Natural killer cell (primary cell): ENCODE data around the gene ASL. TPM values are rescaled to one million over a fixed set of nuclear protein-coding genes. Genes with fewer than 3 reads are reported as not detected.
"Not testable (repeated sequence)": the region's sequence is repeated elsewhere in the genome, so short reads cannot be mapped to it uniquely, and the experiment has no call there.

ENCODE experiments used
- ATAC-seq, 3 donors: fragments of 150-1000 bp in 2 of 3; fragments of 200-7000 bp in 1 of 3; cut with Tn5 transposase; 1 replicate in 1 of 3; 2 replicates in 2 of 3; pipeline ENCODE4 v1.10.0; 2021; ENCODE audit warnings: mild to moderate bottlenecking in 2 of 3, moderate library complexity in 2 of 3
- DNase-seq, 2 donors: peaks; one replicate each; pipeline versions ENCODE4 v3.0.0 to v3.0.0-alpha.2; 2013 to 2021; ENCODE audit warnings: mixed read lengths in 1 of 2
- H3K27ac ChIP-seq: one replicate; pipeline ENCODE4 v1.5.1; 2013; ENCODE audit warnings: mild to moderate bottlenecking, low read length
- H3K27me3 ChIP-seq: one replicate; pipeline ENCODE4 v1.6.1; 2013; ENCODE audit warnings: low read length; ENCODE audit not compliant: control insufficient read depth, insufficient read depth
- H3K36me3 ChIP-seq: one replicate; pipeline ENCODE4 v1.6.1; 2013; ENCODE audit warnings: low read length; ENCODE audit not compliant: control insufficient read depth, insufficient read depth
- H3K4me1 ChIP-seq: one replicate; pipeline ENCODE4 v1.6.1; 2013; ENCODE audit warnings: low read length; ENCODE audit not compliant: control insufficient read depth, insufficient read depth
- H3K4me3 ChIP-seq: one replicate; pipeline ENCODE4 v1.5.1; 2013; ENCODE audit warnings: low read length
- H3K9me3 ChIP-seq: one replicate; pipeline ENCODE4 v1.6.1; 2013; ENCODE audit warnings: low read length; ENCODE audit not compliant: control insufficient read depth, insufficient read depth
- H3K27ac Mint-ChIP-seq, 2 donors: one replicate each; pipeline ENCODE4 v1.8.0; 2022; ENCODE audit warnings: mild to moderate bottlenecking in 2 of 2, mixed read lengths in 2 of 2, moderate library complexity in 1 of 2
- H3K27me3 Mint-ChIP-seq, 2 donors: one replicate each; pipeline ENCODE4 v1.8.0; 2022; ENCODE audit warnings: low read depth in 2 of 2, mixed read lengths in 2 of 2
- H3K36me3 Mint-ChIP-seq: one replicate; pipeline ENCODE4 v1.8.0; 2022; ENCODE audit warnings: mixed read lengths
- H3K4me1 Mint-ChIP-seq, 2 donors: one replicate each; pipeline ENCODE4 v1.8.0; 2022; ENCODE audit warnings: mixed read lengths in 2 of 2
- H3K4me3 Mint-ChIP-seq: one replicate; pipeline ENCODE4 v1.8.0; 2022; ENCODE audit warnings: mild to moderate bottlenecking, moderate library complexity, mixed read lengths
- H3K9me3 Mint-ChIP-seq, 2 donors: one replicate each; pipeline ENCODE4 v1.8.0; 2022; ENCODE audit warnings: mixed read lengths in 2 of 2
- CTCF ChIP-seq: fragments of 200-600 bp; IDR thresholded peaks from one replicate; pipeline ENCODE4 v1.8.0; 2022; ENCODE audit warnings: antibody characterized with exemption
- WGBS: methylation state at CpG from one replicate; pipeline ENCODE4 v1.1.7; 2013; ENCODE audit warnings: missing lambda C conversion rate; ENCODE audit not compliant: insufficient coverage; 5-methylcytosine and 5-hydroxymethylcytosine counted together
- intact Hi-C: fragments of 100-400 bp; cut with micrococcal nuclease; formaldehyde crosslinking; loops from one replicate; pipeline ENCODE4 v1.14.2; 2022
- total RNA-seq, 4 donors: library from RNA; stranded (reverse); fragments of 120-200 nt in 1 of 4; gene quantifications; one replicate each; pipeline versions ENCODE4 v1.2.3 to v1.2.4, GENCODE V29; 2013 to 2022

The ASL gene
- total RNA-seq, 3 donors from 2014 or later (not counting 1 experiment from before 2014, with no cell fraction given), result 58.1 to 69.9 (median 60.0) TPM

- H3K4me3 Mint-ChIP-seq, result peak overlapping the region; percentile 87
- Histone ChIP-seq H3K36me3 (no peaks in the 10 kb centered on the region), H3K27ac (no peak overlapping the region), H3K27me3 (peaks cover 3% of the 10 kb centered on the region), H3K9me3 (no peaks in the 10 kb centered on the region), H3K4me3 (peak overlapping the region; percentile 38), H3K4me1 (peaks cover 12% of the 10 kb centered on the region)
- no peak for TF ChIP-seq CTCF
- DNase-seq, result peak; percentile 26 to 48
- H3K4me1 Mint-ChIP-seq, result peaks cover 9 to 10% of the 10 kb centered on the region in 2 donors
- intact Hi-C loops, result no loop called here
- no peaks in the 10 kb centered on the region for H3K9me3 Mint-ChIP-seq
- peak overlapping the region in 1 of 2 donors; percentile 84 for H3K27ac Mint-ChIP-seq
- peak; percentile 75 to 81 (median 81) for ATAC-seq
- no peaks in the 10 kb centered on the region for H3K36me3 Mint-ChIP-seq
- 11% methylated on average over 49 of the region's 49 CpGs for WGBS
- peaks cover 0 to 8% of the 10 kb centered on the region in 2 donors for H3K27me3 Mint-ChIP-seq
Observed at GRCh38 chr7:66043681-66044497, 31.7 kb upstream of the ASL start.

GRCh38 chr7:66044498-66044854, 31.1 kb upstream of the ASL start:
- Histone ChIP-seq H3K4me3 (peak overlapping the region; percentile 38), H3K4me1 (peaks cover 12% of the 10 kb centered on the region)
- DNase-seq, H3K27ac ChIP-seq, H3K9me3 Mint-ChIP-seq, H3K36me3 Mint-ChIP-seq, intact Hi-C loops, H3K36me3 ChIP-seq, H3K27me3 Mint-ChIP-seq, ATAC-seq, H3K9me3 ChIP-seq, H3K27me3 ChIP-seq: not testable (repeated sequence)
- peak overlapping the region; percentile 87 for H3K4me3 Mint-ChIP-seq
- 20% methylated on average over 17 of the region's 17 CpGs for WGBS
- H3K27ac Mint-ChIP-seq, result peak overlapping the region in 1 of 2 donors; percentile 84
- peaks cover 9 to 10% of the 10 kb centered on the region in 2 donors for H3K4me1 Mint-ChIP-seq

- no peak overlapping the region for H3K27ac Mint-ChIP-seq
Observed at GRCh38 chr7:66047426-66047825, 28.2 kb upstream of the ASL start.

More at GRCh38 chr7:66047426-66047825, 28.2 kb upstream of the ASL start:
- DNase-seq (no peak), ATAC-seq (no peak)
- Mint-ChIP-seq H3K27me3 (peaks cover 0 to 8% of the 10 kb centered on the region in 2 donors), H3K4me3 (no peak overlapping the region), H3K4me1 (peaks cover 9 to 10% of the 10 kb centered on the region in 2 donors), H3K36me3 (no peaks in the 10 kb centered on the region), H3K9me3 (no peaks in the 10 kb centered on the region)
- Histone ChIP-seq H3K27me3 (peaks cover 3% of the 10 kb centered on the region), H3K36me3 (no peaks in the 10 kb centered on the region), H3K9me3 (no peaks in the 10 kb centered on the region), H3K4me3 (no peak overlapping the region), H3K4me1 (peaks cover 12% of the 10 kb centered on the region), H3K27ac (no peak overlapping the region)
- 84% methylated on average over 8 of the region's 8 CpGs for WGBS
- TF ChIP-seq CTCF, result no peak
- intact Hi-C loops, result no loop called here
